NOMO-1 treated with dmso at 0.1 percent for 144 hours (cell line): ENCODE data around the gene BRCA2.
"Not testable (repeated sequence)": the region's sequence is repeated elsewhere in the genome, so short reads cannot be mapped to it uniquely, and the experiment has no call there.

ENCODE experiments used
- DNase-seq: peaks from one replicate; lab custom pipeline; 2025; ENCODE audit not compliant: unreplicated experiment; lab: John Stamatoyannopoulos, UW

The BRCA2 gene

DNA sequence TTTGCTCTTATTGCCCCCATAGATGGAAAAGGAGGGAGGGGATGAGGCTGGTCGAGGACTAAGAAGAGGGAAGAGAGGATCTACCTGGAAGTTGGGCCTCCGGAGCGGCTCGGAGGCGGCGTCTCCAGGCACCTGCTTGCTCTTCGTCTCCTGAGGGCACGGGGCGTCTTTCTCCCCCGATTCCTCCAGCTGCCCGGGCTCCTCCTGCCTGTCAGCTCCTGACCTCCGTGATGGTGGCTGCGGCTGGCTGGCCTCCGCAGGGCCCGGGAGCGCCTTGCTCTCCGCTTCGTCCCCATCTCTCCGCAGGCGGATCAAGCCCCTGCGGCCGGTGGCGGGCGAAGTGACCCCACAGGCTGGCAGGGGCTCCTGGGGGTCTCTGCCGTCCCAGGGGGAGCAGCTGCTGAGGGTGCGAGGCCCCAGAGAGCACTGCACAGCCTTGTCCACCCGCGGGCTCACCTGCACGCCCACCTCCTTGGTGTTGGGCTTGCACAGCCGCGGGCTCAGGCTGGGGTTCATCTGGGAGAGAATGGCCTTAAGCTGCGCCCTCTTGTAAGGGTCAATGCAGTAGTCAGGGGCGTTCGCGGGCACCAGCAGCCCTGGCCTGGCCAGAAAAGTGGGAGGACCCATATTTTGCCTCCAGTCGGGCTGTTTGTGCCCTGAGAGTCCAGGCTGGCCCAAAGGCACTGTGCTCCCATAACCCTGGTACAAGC lies 4.0 kb upstream of the BRCA2 start:
- DNase-seq = no peak

DNA sequence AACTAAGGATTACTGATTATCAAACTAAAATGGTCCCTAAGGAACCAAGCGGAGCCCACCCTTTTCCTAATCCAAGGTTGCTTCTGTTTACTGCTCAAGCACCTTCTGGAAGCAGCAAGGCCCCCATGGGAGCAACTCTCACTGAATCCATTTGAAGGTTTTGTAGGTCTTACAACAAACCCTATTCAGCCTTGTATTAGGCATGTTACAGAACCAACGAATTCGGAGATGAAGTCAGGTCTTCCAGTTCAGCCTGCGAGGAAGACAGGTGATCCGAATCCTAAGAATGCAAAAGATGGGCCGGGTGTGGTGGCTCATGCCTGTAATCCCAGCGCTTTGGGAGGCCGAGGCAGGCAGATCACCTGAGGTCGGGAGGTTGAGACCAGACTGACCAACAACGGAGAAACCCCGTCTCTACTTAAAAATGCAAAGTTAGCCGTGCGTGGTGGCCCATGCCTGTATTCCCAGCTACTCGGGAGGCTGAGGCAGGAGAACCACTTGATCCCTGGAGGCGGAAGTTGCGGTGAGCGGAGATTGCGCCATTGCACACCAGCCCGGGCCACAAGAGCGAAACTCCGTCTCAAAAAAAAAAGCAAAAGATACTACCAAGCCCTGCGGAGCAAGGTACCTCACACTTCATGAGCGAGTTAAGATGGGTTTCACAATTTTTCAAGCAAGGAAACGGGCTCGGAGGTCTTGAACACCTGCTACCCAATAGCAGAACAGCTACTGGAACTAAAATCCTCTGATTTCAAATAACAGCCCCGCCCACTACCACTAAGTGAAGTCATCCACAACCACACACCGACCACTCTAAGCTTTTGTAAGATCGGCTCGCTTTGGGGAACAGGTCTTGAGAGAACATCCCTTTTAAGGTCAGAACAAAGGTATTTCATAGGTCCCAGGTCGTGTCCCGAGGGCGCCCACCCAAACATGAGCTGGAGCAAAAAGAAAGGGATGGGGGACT lies 754 bp upstream of the BRCA2 start:
- peak; percentile 98 for DNase-seq

DNA sequence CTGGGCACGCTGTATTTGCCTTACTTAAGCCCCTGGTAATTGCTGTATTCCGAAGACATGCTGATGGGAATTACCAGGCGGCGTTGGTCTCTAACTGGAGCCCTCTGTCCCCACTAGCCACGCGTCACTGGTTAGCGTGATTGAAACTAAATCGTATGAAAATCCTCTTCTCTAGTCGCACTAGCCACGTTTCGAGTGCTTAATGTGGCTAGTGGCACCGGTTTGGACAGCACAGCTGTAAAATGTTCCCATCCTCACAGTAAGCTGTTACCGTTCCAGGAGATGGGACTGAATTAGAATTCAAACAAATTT lies 676 bp downstream of the BRCA2 start:
- no peak for DNase-seq

DNA sequence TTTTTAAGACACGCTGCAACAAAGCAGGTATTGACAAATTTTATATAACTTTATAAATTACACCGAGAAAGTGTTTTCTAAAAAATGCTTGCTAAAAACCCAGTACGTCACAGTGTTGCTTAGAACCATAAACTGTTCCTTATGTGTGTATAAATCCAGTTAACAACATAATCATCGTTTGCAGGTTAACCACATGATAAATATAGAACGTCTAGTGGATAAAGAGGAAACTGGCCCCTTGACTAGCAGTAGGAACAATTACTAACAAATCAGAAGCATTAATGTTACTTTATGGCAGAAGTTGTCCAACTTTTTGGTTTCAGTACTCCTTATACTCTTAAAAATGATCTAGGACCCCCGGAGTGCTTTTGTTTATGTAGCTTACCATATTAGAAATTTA lies 1.2 kb downstream of the BRCA2 start:
- peak; percentile 69 for DNase-seq

DNA sequence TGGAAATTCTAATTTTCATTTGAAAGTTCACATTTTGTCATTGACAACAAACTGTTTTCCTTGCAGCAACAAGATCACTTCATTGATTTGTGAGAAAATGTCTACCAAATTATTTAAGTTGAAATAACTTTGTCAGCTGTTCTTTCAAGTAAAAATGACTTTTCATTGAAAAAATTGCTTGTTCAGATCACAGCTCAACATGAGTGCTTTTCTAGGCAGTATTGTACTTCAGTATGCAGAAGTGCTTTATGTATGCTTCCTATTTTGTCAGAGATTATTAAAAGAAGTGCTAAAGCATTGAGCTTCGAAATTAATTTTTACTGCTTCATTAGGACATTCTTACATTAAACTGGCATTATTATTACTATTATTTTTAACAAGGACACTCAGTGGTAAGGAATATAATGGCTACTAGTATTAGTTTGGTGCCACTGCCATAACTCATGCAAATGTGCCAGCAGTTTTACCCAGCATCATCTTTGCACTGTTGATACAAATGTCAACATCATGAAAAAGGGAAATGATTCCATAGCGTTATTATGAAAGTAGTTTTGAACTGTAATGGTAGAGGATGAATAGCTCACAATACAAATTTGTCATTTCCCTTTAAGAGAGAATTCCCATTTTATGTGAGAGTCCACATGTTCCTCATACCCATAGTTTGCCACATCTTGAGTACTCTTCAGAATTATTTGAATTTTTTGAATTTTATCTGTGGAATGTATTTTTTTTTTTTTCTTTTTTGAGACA lies 2.6 kb downstream of the BRCA2 start:
- DNase-seq = no peak

DNA sequence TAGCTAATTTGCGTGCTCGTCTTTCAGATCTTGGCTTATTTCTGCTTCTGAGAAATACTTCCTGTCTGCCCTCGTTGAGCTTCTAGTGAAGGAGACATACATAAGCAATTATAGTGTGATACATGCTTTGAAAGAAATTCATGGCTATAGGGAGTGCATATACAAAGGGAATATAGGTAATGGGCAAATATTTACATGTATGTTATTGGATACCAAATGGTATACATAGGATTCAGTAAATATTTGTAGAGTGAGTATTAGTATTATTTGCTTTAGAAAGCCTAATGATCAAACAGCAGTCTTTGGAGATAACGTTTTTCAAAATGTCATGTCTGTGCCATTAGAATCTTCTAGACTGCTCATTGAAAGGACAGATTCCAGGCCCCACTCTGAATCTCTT lies 5.2 kb downstream of the BRCA2 start:
- no peak for DNase-seq

DNA sequence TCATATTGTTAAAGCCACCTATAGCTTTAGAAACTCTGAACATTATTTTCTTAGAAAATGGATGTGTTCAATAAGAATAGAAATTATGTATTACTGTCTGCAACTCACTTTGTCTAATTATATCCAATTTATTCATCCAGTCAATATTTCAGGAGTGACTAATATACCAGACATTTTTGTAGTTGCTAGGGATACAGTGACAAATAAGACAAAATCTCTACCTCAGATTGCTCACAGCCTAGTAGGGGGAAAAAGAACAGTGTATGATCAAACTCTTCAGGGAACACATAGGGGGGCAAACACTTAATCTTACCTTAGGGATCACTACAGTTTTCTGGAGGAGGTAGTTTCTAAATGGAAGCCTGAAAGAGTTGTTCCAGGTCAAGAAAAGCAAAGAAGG lies 8.6 kb downstream of the BRCA2 start:
- DNase-seq = no peak

DNA sequence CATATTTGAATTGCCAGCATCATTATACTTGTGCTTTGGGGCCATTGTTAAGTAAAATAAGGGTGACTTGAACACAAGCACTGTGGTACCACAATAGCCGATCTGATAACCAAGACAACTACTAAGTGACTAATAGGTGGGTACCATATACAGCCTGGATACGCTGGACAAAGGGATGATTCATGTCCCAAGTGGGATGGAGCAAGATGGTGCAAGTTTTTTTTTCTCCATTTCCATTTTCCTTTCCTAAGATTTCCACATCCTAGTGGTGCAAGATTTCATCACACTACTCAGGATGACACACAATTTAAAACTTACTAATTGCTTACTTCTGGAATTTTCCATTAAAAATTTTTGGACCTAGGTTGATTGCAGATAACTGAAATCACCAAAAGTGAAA lies 15.1 kb downstream of the BRCA2 start:
- DNase-seq = no peak

DNA sequence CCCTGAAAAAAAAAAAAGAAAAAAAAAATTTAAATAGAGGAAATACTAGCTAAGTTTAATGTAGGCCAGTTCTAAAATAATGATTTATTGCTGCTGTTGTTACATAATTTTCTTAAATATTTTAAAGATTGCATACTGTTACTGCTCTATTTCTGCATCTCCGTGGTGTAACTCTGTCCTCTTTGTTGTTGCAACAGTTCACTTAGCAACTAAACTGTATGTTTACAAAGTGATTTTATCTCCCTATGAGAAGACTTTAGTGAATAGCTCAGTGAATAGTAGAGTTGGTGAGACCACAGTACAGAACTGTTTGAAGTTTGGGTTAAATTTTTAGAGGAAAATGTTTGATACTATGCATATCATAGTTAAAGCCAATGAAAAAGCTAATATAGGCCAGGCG lies 19.4 kb downstream of the BRCA2 start:
- peak; percentile 46 for DNase-seq

DNA sequence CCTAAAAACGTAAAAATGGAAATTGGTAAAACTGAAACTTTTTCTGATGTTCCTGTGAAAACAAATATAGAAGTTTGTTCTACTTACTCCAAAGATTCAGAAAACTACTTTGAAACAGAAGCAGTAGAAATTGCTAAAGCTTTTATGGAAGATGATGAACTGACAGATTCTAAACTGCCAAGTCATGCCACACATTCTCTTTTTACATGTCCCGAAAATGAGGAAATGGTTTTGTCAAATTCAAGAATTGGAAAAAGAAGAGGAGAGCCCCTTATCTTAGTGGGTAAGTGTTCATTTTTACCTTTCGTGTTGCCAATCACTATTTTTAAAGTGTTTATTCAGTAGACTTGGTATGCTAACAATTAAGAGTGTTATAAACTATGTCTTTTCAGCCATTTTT lies 25.6 kb downstream of the BRCA2 start:
- peak; percentile 47 for DNase-seq

DNA sequence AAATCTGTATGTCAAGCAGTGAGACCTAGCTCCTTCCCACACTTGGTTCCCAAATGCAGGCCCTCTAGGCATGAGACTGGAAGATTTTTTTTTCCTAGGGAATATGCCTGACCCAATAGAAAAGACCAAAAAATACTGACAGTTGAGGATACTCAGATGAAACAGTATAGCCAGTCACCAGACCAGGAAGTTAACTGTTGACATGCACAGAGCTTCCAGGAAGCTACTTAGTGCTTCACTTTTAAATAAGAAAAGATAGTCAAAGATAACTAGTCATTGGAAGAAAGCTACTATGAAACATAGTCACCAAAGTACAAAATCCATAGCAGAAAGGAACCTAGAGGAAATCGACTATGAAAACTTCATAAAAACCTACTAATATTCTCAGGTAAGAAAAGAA lies 32.3 kb downstream of the BRCA2 start:
- DNase-seq = no peak

DNA sequence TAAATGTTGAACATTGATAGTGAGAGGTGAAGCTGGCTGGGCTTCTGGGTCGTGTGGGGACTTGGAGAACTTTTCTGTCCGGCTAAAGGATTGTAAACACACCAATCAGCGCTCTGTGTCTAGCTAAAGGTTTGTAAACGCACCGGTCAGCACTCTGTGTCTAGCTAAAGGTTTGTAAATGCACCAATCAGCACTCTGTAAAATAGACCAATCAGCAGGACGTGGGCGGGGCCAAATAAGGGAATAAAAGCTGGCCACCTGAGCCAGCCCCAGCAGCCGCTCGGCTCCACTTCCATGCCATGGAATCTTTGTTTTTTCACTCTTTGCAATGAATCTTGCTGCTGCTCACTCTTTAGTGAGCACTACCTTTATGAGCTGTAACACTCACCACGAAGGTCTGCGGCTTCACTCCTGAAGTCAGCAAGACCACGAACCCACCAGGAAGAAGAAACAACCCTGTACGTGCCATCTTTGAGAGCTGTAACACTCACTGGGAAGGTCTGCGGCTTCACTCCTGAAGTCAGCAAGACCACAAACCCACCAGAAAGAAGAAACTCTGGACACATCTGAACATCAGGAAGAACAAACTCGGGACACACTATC lies 35.6 kb downstream of the BRCA2 start:
- not testable (repeated sequence) for DNase-seq

DNA sequence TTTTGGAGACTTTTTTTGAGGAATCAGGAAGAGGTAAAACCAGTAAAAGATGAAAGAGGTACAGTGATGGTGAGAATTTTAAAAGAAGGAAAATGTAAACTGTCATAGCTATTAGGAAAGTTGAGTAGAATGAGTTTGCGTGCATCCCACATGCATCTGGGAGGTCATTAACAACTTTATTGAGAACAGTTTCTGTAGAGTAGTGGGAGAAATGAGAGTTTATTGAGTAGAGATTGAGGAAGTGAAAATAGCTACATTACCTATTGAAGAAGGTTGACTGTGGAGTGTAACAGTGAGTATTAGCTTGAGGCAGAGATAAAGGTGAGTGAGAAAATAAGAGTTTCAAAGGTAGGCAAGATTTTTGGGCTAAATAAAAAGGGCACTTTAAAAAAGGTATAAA lies 38.7 kb downstream of the BRCA2 start:
- no peak for DNase-seq

DNA sequence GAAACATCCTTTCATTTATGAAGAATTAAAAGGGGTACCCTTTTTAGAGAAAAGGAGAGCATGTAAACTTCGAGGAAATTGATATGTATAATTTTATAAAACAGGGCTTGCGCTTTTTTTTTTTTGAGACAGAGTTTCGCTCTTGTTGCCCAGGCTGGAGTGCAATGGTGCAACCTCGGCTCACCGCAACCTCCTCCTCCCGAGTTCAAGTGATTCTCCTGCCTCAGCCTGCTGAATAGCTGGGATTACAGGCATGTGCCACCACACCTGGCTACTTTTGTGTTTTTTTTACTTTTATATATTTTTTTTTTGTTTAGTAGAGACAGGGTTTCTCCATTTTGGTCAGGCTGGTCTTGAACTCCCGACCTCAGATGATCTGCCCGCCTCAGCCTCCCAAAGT lies 40.6 kb downstream of the BRCA2 start:
- DNase-seq = not testable (repeated sequence)

DNA sequence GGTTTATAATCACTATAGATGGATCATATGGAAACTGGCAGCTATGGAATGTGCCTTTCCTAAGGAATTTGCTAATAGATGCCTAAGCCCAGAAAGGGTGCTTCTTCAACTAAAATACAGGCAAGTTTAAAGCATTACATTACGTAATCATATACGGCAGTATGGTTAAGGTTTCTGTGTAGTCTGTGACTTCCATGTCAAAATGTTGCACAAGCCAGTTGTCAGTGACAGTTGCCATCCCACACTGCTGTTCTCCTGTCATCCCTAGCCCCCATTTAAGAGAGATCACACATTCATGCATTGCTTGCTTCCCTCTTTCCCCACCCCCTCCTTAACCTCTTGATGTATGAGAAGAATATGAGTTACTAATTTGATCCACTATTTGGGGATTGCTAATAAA lies 47.3 kb downstream of the BRCA2 start:
- DNase-seq = peak; percentile 51

DNA sequence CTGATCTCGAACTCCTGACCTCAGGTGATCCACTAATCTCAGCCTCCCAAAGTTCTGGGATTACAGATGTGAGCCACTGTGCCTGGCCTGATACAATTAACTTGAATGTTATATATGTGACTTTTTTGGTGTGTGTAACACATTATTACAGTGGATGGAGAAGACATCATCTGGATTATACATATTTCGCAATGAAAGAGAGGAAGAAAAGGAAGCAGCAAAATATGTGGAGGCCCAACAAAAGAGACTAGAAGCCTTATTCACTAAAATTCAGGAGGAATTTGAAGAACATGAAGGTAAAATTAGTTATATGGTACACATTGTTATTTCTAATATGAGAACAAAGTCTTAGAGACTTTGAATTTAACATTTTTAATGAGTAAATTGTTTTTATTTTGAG lies 55.5 kb downstream of the BRCA2 start:
- DNase-seq = no peak

DNA sequence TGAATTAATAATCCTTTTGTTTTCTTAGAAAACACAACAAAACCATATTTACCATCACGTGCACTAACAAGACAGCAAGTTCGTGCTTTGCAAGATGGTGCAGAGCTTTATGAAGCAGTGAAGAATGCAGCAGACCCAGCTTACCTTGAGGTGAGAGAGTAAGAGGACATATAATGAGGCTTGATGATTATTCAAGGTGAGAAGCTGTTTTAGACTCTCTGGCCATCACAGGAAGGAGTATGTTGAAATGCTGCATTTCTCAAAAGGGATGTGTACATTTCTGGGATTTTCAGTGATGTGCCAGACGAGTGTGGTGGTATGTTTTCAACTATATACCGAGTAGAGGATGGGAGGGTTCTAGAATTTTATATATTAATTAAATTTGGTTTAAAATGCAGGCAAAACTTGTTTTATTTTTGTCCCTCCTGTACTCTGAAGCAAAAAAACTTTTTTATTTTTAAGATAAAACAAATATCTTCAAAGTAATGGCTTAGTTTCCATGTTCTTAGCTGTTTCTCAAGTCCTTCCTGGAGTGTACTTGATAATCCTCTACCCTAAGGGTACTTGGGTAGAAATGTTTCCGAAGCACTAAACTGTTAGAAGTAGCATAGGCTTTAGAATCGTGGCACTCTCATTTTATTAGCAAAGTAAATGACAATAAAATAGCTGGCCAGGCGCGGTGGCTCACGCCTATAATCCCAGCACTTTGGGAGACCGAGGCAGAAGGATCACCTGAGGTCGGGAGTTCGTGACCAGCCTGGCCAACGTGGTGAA lies 61.5 kb downstream of the BRCA2 start:
- DNase-seq = no peak

DNA sequence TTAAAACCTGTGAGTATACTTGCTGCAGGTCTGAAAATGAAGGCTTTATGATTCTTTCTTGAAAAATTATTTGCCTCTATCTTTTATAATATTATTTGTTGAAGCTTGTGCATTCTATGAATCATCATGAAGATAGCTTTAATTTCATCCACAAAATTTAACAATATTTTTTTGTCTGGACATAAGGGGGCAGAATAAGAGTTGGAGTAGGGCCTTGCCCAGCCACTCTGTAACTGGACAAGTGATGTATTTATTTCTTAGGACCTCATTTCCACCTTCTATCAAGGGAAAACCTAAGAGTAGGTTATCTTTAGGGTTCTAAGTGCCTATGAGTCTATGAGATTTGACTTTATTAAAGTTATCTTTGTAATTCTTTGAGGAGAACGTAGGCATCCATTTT lies 62.7 kb downstream of the BRCA2 start:
- DNase-seq = no peak

DNA sequence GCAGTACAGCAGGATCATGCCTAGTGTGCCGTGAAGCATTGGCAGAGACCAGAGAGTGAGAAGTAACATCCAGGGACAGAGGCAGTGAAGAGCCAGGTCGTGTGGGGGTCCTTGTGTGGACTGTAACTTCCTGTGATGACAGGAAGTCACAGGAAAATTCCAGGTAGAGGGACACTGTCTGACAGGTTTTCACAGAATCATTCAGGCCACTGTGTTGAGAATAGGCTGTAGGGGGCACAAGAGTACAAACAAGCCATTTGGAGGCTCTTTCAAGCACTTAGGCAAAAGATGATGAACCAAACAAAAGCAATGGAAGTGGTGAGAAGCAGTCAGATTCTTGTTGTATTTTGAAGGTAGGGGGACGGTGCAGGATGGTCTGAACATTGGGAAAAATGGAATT lies 66.2 kb downstream of the BRCA2 start:
- no peak for DNase-seq

DNA sequence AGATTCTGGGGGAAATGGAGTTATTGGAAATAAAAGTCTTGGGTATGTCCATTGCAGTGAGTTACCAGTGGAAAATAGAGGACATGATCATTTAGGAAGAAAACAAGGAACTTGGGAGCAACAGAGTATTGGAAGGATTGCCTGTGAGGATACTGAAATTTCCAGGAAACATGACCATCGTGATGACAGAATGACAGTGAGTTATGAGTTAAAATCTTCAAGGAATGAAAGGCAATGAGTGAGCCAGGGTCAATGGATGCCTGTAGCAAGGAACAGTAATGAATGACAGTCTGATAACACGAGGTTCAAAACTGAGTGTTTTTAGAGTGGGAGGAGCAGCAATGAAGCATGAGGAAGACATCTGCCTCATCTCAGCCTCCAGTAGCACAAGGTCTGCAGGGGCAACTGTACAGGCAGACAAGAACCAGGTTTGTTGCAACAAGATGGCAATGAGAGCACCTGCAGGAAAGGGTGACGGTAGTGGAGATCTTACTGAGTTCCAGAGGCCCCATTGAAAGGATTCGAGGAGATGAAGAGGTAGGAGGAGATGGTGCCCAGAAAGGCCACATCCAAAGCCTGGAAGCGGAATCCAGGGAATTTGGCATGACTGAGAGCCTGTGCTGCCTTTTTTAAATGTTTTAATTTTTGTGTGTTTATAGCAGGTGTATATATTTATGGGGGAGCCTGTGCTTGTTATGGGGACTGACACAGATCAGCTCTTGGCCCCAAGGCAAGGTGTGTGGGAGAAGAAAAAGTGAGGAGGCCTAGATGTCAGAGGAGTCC lies 68.7 kb downstream of the BRCA2 start:
- DNase-seq = no peak
